Ascending aorta (tissue), 2 donors: Measurements from ENCODE around the gene MYEOV. TPM values are rescaled to one million over a fixed set of nuclear protein-coding genes. Genes with fewer than 3 reads are reported as not detected.

ENCODE experiments used
- DNase-seq, 2 donors: peaks; one replicate each; pipeline ENCODE4 v3.0.0-alpha.2; 2019; ENCODE audit warnings: low spot score in 2 of 2
- H3K27ac ChIP-seq, 2 donors: fragments of 200-600 bp; sonication (generic); one replicate each; pipeline ENCODE4 v1.5.1; 2016 to 2017; ENCODE audit warnings: mild to moderate bottlenecking in 1 of 2
- H3K27me3 ChIP-seq: fragments of 200-600 bp; sonication (generic); one replicate; pipeline ENCODE4 v1.5.1; 2017
- H3K36me3 ChIP-seq, 2 donors: fragments of 200-600 bp; sonication (generic); one replicate each; pipeline ENCODE4 v1.5.1; 2016
- H3K4me1 ChIP-seq, 2 donors: fragments of 200-600 bp; sonication (generic); one replicate each; pipeline ENCODE4 v1.5.1; 2016 to 2017; ENCODE audit warnings: mild to moderate bottlenecking in 1 of 2
- H3K4me3 ChIP-seq, 2 donors: fragments of 200-600 bp; sonication (generic); one replicate each; pipeline ENCODE4 v1.5.1; 2016 to 2017; ENCODE audit warnings: mild to moderate bottlenecking in 1 of 2
- H3K9me3 ChIP-seq, 2 donors: fragments of 200-600 bp; sonication (generic); one replicate each; pipeline ENCODE4 v1.5.1; 2016
- CTCF ChIP-seq, 3 experiments: fragments of 200-600 bp in 2 of 3; fragments of 450-650 bp in 1 of 3; sonication (generic) in 2 of 3; IDR thresholded peaks; one replicate each; pipeline ENCODE4 v1.5.1; 2016 to 2019; ENCODE audit warnings: antibody characterized with exemption in 3 of 3, mild to moderate bottlenecking in 1 of 3, moderate library complexity in 1 of 3
- intact Hi-C: fragments of 100-400 bp; cut with DNase I; formaldehyde crosslinking; loops from one replicate; pipeline ENCODE4 v1.15.1; 2023
- total RNA-seq: library from RNA; depleted of rRNA; stranded (reverse); fragments of >200 nt; gene quantifications from one replicate; pipeline ENCODE4 v1.1.0, GENCODE V29; 2016

Gene MYEOV
- total RNA-seq, 1 donor from 2014 or later: not detected

GRCh38 chr11:69329581-69329980 is 35.6 kb downstream of the MYEOV start:
- no peaks in the 10 kb centered on the region for H3K36me3 ChIP-seq
- intact Hi-C loops: loop anchor here (10.0 kb wide), 1 partner anchor 305 kb away; no protein-coding TSS in a partner anchor
- no peaks in the 10 kb centered on the region for H3K27me3 ChIP-seq
- DNase-seq: no peak
- H3K4me3 ChIP-seq: no peak overlapping the region
- peaks cover 0 to 7% of the 10 kb centered on the region in 2 donors for H3K9me3 ChIP-seq
- TF ChIP-seq CTCF (IDR thresholded peaks at IDR 0.05): no peak
- no peaks in the 10 kb centered on the region for H3K4me1 ChIP-seq
- no peak overlapping the region for H3K27ac ChIP-seq

- TF ChIP-seq CTCF (IDR thresholded peaks at IDR 0.05): no peak
- Histone ChIP-seq H3K27ac (no peak overlapping the region), H3K36me3 (no peaks in the 10 kb centered on the region), H3K9me3 (peaks cover 0 to 7% of the 10 kb centered on the region in 2 donors), H3K27me3 (no peaks in the 10 kb centered on the region), H3K4me1 (no peaks in the 10 kb centered on the region), H3K4me3 (no peak overlapping the region)
- no peak for DNase-seq
- intact Hi-C loops: no loop called here
Observed at GRCh38 chr11:69330330-69330729, 36.4 kb downstream of the MYEOV start.

GRCh38 chr11:69333149-69333710 is 39.3 kb downstream of the MYEOV start:
- peak in 1 of 2 donors; percentile 45 for DNase-seq
- Histone ChIP-seq H3K27ac (no peak overlapping the region), H3K27me3 (no peaks in the 10 kb centered on the region), H3K4me1 (no peaks in the 10 kb centered on the region), H3K4me3 (no peak overlapping the region), H3K36me3 (no peaks in the 10 kb centered on the region), H3K9me3 (peaks cover 0 to 7% of the 10 kb centered on the region in 2 donors)
- no peak for TF ChIP-seq CTCF (IDR thresholded peaks at IDR 0.05)
- intact Hi-C loops: no loop called here

- Histone ChIP-seq H3K4me3 (no peak overlapping the region), H3K27me3 (no peaks in the 10 kb centered on the region), H3K4me1 (no peaks in the 10 kb centered on the region), H3K9me3 (peaks cover 0 to 7% of the 10 kb centered on the region in 2 donors), H3K27ac (no peak overlapping the region), H3K36me3 (no peaks in the 10 kb centered on the region)
- TF ChIP-seq CTCF (IDR thresholded peaks at IDR 0.05): no peak
- intact Hi-C loops: no loop called here
- peak in 1 of 2 donors; percentile 33 for DNase-seq
Observed at GRCh38 chr11:69333879-69334278, 39.9 kb downstream of the MYEOV start.

- Histone ChIP-seq H3K36me3 (no peaks in the 10 kb centered on the region), H3K9me3 (peaks cover 0 to 7% of the 10 kb centered on the region in 2 donors), H3K27ac (no peak overlapping the region), H3K27me3 (no peaks in the 10 kb centered on the region), H3K4me1 (no peaks in the 10 kb centered on the region), H3K4me3 (no peak overlapping the region)
- intact Hi-C loops: no loop called here
- no peak for DNase-seq
- TF ChIP-seq CTCF (IDR thresholded peaks at IDR 0.05): no peak
Observed at GRCh38 chr11:69335007-69335780, 41.2 kb downstream of the MYEOV start.
